GM12864 (cell line): ENCODE results near the gene ZBTB33.

Experiments
- DNase-seq: peaks from one replicate; pipeline ENCODE4 v3.0.0-alpha.2; 2011; ENCODE audit warnings: low read depth
- H3K4me3 ChIP-seq: 2 replicates; pipeline ENCODE4 v1.5.1; 2011; ENCODE audit warnings: mild to moderate bottlenecking, low read depth, low read length, control low read depth
- CTCF ChIP-seq: IDR thresholded peaks from 2 replicates; pipeline ENCODE4 v1.5.1; 2011; ENCODE audit warnings: low read depth, mild to moderate bottlenecking, moderate library complexity, low read length, control low read depth, inconsistent platforms; ENCODE audit errors: missing control alignments

ZBTB33 gene

GRCh38 chrX:120262859-120263708, 12.5 kb downstream of the ZBTB33 start:
- H3K4me3 ChIP-seq, result no peak overlapping the region
- TF ChIP-seq CTCF, result no peak
- no peak for DNase-seq

- no peak for TF ChIP-seq CTCF
- H3K4me3 ChIP-seq, result no peak overlapping the region
- no peak for DNase-seq
These were observed 13.7 kb downstream of the ZBTB33 start for GRCh38 chrX:120264341-120264740.

- no peak for DNase-seq
These were observed 18.9 kb downstream of the ZBTB33 start for GRCh38 chrX:120269373-120270035.

GRCh38 chrX:120270567-120270966, 20.0 kb downstream of the ZBTB33 start:
- TF ChIP-seq CTCF, result no peak
- no peak overlapping the region for H3K4me3 ChIP-seq
- no peak for DNase-seq

More at GRCh38 chrX:120269373-120270035, 18.9 kb downstream of the ZBTB33 start:
- TF ChIP-seq CTCF, result no peak
- no peak overlapping the region for H3K4me3 ChIP-seq

- DNase-seq, result no peak
- TF ChIP-seq CTCF, result no peak
- H3K4me3 ChIP-seq, result no peak overlapping the region
These were observed 20.6 kb downstream of the ZBTB33 start for GRCh38 chrX:120271218-120271617.

- no peak for DNase-seq
- H3K4me3 ChIP-seq, result no peak overlapping the region
- TF ChIP-seq CTCF, result no peak
These were observed 23.5 kb downstream of the ZBTB33 start for GRCh38 chrX:120274145-120274544.
